HPDE6-E6E7 (cell line): ENCODE data around the gene MLIP.
"Not testable (repeated sequence)": the region's sequence is repeated elsewhere in the genome, so short reads cannot be mapped to it uniquely, and the experiment has no call there.

Experiments used
- DNase-seq: peaks from one replicate; pipeline ENCODE4 v3.0.0; 2011; ENCODE audit warnings: missing footprints; ENCODE audit errors: extremely low spot score

Gene MLIP, protein sequence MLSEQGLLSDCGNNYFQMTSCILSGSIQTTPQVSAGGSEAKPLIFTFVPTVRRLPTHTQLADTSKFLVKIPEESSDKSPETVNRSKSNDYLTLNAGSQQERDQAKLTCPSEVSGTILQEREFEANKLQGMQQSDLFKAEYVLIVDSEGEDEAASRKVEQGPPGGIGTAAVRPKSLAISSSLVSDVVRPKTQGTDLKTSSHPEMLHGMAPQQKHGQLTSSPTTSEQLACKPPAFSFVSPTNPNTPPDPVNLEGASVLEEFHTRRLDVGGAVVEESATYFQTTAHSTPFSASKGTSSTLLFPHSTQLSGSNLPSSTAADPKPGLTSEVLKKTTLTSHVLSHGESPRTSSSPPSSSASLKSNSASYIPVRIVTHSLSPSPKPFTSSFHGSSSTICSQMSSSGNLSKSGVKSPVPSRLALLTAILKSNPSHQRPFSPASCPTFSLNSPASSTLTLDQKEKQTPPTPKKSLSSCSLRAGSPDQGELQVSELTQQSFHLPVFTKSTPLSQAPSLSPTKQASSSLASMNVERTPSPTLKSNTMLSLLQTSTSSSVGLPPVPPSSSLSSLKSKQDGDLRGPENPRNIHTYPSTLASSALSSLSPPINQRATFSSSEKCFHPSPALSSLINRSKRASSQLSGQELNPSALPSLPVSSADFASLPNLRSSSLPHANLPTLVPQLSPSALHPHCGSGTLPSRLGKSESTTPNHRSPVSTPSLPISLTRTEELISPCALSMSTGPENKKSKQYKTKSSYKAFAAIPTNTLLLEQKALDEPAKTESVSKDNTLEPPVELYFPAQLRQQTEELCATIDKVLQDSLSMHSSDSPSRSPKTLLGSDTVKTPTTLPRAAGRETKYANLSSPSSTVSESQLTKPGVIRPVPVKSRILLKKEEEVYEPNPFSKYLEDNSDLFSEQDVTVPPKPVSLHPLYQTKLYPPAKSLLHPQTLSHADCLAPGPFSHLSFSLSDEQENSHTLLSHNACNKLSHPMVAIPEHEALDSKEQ

DNA sequence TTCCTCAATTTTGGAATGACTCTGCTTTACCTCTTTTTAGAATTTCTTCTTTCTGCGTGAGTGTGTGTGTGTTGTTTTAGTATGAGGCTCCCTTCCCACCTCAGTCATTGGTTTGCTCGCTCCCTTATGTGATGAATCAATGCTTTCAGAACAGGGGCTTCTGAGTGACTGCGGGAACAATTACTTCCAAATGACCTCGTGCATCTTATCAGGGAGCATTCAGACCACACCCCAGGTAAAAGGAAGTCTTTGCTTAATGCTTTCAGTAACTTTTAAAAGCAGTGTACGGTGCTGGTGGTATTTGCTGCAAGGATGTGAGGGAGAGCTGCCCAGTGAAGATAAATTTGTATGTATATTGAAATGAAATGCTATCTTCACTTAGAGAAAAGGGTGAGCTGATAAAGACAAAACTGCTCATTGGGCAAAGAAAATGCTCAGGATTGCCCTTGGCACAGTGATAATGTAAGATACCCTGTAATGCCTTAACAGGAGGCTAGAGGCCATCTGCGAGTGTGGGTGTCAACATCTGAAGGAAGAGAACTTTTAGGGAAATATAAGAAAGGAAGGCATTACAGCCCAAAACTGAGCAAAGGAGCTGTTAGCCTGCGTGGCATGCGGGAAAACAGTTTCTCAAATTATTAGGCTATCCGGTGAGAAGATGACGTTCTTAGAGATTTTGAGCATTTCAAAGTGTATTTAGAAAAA, at the start of gene MLIP:
Gene MLIP (plus strand): TSS at position 103 of the 705 bp plus-strand sequence. CDS start 37 bp downstream, at position 140.
- no peak for DNase-seq

DNA sequence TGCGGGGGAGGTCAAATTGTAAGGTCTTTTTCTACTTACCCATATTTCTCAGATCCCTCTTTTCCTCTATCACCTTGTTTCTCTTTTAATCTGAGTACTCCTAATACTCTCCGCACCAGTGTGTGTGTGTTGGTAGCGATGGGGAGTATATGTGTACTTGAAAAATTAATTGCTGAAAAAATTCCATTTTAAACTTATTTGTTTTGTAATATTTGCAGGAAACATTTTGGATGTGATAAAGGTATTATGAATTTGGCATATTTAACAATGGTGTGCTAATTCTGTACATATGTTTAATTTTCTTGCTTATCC, 48.1 kb upstream of the MLIP start:
- no peak for DNase-seq

DNA sequence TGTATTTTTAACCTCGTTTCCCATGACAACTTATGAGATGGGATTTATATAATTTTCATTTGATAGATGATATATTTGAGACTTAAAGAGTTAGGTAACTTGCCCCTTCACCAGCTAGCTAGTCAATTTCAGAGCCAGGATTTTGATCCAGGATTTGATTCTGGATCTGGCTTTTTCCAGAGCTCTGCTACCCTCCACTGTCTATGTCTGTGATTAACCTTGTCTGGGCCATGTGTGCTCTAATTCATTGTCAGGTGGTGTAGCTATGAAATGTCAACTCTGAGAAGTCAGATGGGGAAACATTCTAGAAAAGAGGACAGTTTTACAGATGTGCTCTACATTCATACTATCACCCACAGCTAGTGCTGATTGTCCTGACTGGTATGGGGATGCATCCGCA, 42.5 kb upstream of the MLIP start:
- no peak for DNase-seq

DNA sequence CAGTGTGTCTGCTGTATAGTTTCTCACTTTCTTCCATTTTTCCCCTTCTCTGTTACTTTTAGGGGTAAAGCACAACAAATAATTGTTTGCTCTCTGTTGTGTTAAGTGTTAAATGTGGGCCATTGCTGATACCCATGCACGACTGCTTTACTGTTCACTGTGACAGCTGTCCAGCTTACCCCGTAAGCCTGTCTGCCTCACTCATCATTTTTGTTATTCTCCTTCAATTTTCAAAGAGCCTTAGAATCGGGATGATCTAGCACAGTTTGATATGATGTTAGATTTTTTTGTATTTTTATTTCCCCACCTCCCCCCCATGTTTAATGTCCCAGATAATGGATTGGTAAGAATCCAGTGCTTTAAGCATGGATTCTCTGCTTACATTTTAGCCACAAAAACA, 41.2 kb upstream of the MLIP start:
- DNase-seq: no peak

DNA sequence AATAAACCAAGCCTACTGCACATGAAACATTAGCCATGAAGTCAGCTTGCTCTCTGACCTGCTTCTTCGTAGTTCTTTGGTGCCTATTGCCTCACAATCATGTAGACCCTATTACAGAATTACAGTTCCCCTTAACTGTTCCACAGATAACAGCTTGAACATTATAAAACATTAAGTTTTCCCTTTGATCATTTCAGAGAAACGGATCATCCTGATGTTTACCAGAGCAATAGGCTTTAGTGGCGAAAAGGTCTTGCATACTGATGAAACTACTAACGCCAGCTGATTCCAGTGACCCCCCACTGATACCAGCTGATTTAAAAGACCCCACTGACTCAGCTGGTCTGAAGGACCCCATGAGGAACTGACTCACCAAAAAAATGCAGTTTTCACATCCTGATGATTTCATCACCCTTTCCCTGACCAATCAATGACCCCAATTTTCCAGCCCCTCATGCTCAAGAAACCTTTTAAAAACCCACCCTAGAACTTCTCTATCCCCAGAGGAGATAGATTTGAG, 39.4 kb upstream of the MLIP start:
- no peak for DNase-seq

DNA sequence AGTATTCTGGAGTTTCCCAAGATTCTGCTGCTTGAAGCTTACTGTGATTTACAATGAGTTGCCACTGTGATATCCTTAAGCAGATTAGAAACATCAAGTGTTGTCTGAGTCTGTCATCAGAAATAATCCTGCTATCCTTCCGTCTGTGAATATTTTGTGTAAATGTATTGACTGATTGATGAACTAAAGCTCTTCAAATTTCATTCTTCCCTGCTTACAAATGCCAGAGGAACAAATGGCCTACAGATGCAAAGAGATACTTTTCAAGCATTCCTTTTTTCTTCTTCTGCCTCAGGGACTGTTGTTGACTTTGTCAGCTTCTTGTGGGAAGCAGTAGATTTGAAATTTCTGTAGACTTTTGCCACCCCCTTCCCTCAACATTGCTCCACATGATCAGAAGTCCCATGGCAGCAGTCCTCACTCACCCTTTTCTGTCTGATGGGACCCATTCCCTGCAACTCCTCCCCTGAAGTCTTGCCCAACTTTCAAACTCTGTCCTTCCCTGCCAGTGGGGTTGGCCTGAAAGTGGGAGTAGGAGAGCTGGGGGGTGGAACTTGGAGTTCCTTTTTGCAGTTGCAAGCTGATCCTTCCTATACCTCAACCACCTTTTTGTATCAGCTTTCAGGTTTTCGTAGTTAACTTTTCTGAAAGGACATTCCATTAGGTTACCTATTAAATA, 38.5 kb upstream of the MLIP start:
- DNase-seq: no peak

DNA sequence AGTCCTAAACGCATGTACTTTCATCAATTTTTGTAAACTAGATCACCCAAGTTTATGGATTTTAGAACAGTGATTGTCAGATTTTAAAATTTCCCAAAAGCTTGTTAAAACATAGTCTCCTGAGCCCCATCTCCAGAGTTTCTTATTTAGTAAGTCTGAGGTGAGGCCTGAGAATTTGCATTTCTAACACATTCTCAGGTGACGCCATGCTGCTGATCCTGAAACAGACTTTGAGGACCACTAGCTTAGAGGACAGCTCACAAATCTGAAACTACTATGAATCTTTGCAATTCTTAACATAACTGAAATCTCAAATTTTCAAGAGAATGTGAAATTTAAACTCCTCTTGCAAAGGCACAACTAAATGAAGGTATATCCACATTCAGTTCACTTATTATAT, 37.8 kb upstream of the MLIP start:
- DNase-seq: no peak

DNA sequence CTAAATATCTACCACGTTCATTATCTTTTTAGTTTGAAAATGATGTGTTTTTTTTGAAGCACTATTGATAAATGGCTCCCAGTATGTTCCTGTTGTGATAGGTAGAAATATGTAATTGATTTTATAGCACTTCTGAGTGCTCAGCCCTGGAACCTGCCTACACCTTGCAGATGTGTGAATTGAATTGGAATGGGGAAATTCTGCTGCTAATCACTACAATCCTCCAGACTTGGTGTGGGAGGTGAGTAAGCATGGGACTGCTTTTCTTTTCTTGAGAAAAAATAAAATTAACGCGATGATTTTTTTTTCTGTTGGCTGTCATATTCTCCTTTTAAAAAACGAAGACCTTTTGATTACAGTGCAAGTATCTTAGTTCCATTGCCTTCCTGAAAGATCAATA, 37.1 kb upstream of the MLIP start:
- no peak for DNase-seq

DNA sequence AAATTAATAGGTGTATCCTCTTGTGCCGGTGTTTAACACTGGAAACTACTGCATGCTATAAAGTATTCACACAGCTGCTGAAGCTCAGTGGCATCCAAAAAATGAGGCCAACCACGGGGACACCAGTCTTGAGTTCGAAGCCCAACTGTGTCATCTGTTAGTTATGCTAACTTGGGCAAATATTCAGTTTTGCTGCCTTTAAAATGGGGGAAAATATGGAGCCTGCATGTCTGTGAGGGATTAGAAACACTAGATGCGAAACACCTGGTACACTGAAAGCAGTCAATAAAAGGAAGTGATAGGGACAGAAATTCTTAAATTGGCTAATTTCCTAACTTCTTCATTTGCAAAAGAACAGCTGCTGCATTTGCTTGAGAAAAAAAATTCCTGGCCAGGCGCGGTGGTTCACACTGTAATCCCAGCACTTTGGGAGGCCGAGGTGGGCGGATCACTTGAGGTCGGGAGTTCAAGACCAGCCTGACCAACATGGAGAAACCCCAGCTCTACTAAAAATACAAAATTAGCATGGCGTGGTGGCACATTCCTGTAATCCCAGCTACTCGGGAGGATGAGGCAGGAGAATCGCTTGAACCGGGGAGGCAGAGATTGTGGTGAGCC, 36.6 kb upstream of the MLIP start:
- DNase-seq: no peak

DNA sequence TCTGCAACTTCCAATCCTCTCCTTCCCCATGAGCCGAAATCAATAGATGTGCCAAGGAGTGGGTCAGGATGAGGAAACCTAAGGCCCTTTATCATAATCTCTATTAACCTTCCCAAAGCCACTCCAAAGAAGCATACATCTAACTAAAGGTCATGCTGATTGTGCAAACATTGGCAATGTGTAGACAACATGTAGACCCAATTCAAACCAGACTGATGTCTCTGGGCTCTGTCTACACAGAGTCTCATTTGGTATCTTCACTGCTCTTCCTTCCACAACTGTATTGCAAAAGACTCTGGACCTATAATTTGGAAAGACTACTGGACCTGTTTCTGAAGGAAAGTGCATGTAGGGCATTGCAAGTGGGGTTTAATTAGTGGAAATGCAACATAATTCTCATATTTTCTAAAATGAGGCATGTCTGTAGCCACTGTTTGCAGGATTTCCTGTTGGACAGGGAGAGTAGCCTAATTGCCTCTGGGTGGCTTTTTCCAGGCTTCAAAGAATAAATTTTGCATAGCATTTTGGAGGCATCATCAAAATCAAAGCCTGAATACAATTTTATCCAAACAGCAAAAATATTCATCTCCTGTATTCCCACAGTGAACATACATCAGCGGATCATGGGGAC, 35.0 kb upstream of the MLIP start:
- DNase-seq: no peak

DNA sequence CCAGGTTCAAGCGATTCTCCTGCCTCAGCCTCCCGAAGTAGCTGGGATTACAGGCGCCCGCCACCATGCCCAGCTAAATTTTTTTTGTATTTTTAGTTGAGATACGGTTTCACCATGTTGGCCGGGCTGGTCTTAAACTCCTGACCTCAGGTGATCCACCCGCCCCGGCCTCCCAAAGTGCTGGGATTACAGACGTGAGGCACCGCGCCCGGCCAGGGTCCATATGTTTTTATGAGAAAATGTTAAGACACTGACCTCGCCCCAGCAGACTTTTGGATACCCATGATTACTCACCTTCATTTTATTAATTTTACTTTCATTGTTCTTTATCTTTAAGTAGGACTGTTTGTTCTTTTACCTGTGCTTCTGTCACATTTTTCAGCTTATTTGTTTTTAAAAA, 29.7 kb upstream of the MLIP start:
- not testable (repeated sequence) for DNase-seq

DNA sequence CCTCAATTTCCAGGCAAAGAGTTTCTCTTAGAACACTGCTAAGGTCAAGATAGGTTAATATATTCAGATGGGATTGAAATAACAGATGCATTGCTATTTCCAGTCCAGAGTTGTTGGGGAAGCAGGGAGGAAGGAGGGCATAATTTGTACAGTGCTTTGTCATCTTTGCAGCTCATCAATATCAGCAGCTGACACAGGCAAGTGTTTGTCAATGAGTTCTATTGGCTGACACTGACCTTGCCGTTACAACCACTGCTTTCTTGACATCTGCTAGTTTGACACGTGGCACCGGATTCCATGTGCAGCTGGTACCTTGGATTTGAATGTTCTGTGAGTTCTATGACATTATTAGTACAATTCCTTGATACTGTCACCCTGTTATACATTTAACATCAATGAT, 28.0 kb upstream of the MLIP start:
- DNase-seq: no peak

DNA sequence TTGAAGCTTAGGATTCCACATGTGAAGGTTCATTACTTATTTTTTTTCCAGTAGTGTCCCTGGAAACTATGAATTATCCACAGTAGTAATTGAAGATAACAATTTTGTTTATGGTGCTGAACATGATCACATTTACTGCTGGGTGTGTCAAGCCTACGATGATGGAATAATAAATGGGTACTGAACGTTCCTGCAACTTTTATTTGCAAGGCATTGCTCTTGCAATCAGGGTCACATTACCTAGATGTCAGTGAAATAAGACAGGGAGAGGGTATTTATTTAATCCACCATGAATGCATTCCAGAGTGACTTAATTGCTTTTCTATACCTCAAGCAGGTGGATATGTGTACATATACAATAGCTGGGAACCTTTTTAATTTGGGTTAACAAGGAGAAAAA, 27.0 kb upstream of the MLIP start:
- no peak for DNase-seq

DNA sequence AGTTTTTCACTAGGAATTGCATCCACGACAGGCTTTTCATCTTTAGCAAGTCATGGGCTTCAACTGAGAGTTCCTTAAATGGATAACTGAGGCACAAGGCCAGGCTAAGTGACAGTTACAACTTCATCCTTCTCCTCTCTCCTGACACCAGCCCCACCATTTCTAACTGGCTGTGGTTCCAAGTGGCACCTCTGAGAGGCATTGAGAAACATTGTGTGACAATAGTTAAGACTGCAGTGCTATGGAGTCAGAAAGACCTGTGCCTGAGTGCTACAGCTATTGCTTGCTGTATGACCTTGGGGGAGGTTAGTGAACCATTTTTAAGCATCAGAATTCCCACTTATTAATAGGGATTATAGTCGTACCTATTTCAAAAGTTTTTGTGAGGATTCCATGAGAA, 26.2 kb upstream of the MLIP start:
- DNase-seq: no peak

DNA sequence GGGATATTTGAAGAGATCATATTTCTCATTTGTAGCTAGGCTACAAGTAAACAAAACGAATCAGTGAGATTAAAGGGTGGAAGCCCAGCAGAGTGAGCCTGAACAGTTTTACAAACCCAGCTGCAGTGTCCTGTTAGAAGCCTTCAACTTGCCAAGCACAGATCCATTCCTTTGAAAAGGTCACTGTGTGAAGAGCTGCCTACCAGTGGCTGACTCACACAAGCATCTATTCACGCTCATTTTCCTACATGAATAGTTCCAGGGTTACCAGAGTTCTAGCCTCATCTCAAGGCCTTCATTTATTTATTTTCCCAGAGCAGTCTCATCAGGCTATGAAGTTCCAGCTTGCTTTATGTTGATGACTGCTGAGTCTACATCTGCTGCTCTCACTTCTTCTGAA, 25.7 kb upstream of the MLIP start:
- no peak for DNase-seq

DNA sequence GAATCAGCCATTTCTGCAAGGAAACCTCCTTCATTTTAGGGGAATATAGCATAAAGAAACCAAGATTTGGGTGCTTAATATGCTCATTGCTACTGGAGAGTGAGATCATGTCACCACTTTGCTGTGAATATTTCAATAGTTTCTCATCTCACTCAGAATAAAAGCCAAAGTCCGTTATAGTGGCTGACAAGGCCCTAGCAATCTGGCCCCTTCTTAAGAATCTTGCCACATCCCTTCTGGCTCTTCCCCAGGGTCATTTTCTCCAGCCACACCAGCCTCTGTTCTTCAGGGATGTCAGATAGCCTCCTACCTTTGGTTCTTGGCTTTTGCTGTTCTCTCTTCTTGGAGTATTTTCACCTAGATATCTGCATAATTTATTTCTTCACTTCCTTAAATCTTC, 24.8 kb upstream of the MLIP start:
- no peak for DNase-seq

DNA sequence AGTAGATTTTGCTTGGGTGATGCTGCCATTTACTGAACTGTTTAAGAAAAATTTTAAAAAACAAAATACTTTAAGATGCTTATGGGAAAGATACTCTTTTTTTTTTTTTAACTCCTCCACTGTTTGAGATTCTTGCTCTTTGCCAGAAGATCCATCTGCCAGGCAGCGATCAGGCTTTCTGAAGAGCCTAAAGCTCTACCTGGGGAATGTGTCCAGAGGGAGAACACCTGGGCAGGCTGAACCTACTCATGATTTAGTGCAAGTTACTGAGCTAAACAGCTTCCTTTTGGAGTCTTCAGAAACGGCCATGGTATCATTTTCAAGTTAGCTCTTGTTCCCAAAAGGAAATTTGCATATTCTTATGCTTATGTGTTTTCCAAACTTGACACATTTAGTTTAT, 23.5 kb upstream of the MLIP start:
- DNase-seq: no peak

DNA sequence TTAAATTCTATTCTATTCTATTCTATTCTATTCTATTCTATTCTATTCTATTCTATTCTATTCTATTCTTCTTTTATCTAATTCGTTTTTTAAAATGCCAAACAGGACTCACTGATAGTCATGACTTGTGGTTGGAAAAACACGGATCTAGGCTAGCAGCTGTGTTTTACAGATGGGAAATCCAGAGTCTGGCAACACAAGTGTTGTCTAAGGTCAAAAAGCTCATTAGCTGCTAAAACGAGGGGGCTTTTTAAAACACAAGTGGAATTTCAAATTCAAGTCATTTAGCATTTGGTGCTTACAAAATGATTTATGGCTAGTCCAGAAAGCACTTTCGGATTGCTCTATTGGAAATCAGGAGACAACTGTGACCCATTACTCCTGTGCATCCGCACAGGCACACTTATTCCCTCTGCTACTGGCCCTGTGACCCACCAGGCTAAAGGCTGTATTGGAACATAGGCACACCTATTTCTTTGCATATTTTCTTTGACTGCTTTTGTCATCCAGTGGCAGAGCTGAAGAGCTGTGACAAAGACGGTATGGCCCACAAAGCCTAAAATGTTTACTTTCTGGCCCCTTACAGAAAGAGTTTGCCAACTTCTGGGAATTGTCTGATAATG, 17.8 kb upstream of the MLIP start:
- DNase-seq: no peak

DNA sequence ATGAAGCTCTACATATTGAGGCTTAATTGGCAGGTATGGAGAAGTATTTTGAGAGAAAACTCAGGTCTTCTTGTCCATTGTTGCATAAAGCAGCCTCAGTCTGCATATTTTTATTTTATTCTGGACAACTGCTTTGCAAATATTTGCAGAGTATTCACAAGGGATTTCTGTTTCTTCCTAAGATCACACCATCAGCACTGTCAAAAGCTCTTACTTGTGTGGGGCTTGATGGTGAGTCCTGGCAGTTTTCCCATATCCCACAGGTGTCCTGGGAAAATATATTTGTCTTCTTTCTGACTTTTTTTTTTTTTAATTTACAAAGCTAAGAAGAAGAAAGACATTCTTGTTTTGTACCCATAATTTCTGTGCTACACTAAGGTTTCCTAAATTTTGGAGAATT, 16.9 kb upstream of the MLIP start:
- no peak for DNase-seq

DNA sequence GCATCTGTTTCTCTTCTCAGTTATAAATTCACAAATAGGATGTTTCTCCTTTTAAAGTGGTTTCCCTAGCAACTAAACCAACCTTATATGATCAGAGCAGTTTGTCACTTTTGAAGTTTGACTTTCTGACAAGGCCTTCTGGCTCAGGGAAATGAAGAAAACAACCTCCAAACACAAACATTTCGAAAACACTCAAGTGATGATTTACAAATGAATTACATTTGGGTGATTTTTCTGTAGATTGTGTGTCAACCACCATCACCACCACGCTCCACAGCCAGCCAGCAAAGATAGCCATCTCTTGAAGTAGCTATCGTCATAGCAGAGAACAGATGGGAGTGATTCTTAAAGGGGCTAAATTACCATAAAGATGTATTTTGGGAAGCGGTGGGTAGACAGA, 16.5 kb upstream of the MLIP start:
- DNase-seq: no peak
